ENCODE measurements around the gene ITPK1. TPM values are rescaled to one million over a fixed set of nuclear protein-coding genes. Genes with fewer than 3 reads are reported as not detected.

Gene ITPK1
- polyA plus RNA-seq, 2 of the 4 experiments (the other 2 are of a cell fraction): 46.2 to 47.0 TPM

DNA sequence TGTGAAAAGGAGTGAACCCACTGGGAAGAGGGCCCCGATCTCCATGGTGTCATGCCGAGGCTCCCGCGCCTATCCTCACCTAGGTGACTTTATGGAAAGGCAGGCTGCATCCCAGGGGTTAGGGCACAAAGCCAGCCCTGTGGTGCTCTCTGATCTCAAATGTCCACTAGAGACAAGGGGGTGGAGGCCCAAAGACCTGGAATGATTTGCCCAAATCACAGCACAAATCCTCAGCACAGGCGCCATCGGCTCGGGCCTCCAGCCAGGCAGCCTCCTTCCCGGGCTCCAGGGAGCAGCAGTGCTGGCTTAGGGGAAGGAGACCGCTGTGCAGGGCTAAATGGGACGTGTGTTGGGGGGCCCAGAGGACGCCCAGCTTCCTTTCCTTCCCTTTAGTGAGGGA is 175.2 kb downstream of the ITPK1 start:
- ChIA-PET POLR2A (no interaction called here), CTCF (interaction anchor here (4.3 kb wide), 1 partner anchor 12 kb away, joined by 18 read pairs; no protein-coding TSS in a partner anchor)
- Histone ChIP-seq H3K27ac (no peak overlapping the region), H3K4me2 (no peak overlapping the region), H3K4me3 (no peak overlapping the region), H3K9me3 (no peaks in the 10 kb centered on the region), H3K4me1 (peaks cover 13% of the 10 kb centered on the region)
- DNase-seq (ENCODE audit: low read depth in 1 of 2, low spot score in 1 of 2) (no peak), FAIRE-seq (no peak), ATAC-seq (no peak)
- WGBS (ENCODE audit: missing lambda C conversion rate): 86% methylated on average over 8 of the region's 11 CpGs
- no peak for TF ChIP-seq RARB (CRISPR knock-in tag; IDR thresholded peaks at IDR 0.05)
- TF ChIP-seq, protein P1, sequence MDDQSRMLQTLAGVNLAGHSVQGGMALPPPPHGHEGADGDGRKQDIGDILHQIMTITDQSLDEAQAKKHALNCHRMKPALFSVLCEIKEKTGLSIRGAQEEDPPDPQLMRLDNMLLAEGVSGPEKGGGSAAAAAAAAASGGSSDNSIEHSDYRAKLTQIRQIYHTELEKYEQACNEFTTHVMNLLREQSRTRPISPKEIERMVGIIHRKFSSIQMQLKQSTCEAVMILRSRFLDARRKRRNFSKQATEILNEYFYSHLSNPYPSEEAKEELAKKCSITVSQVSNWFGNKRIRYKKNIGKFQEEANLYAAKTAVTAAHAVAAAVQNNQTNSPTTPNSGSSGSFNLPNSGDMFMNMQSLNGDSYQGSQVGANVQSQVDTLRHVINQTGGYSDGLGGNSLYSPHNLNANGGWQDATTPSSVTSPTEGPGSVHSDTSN (IDR thresholded peaks at IDR 0.05): no peak
- TF ChIP-seq, protein P2, sequence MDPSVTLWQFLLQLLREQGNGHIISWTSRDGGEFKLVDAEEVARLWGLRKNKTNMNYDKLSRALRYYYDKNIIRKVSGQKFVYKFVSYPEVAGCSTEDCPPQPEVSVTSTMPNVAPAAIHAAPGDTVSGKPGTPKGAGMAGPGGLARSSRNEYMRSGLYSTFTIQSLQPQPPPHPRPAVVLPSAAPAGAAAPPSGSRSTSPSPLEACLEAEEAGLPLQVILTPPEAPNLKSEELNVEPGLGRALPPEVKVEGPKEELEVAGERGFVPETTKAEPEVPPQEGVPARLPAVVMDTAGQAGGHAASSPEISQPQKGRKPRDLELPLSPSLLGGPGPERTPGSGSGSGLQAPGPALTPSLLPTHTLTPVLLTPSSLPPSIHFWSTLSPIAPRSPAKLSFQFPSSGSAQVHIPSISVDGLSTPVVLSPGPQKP (IDR thresholded peaks at IDR 0.05; ENCODE audit: low read depth, low read length): no peak

DNA sequence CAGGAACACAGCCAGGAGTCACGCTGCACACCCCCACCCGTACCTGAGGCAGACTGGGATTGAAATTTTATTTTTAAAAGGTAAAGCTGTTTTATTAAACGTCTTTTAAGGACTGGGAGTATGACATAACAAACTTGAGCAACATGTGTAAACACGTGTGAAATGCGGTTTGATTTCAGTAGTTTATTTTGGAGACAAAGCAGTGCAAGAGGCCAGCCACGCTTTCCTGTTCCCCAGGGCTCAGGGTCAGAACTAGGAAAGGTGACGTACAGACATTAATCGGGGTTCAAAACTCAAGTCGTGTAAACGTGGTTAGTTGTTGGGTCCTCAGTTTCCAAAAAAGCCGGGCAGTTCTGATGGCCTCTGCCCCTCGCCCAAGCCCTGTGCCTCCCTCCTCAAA is 176.0 kb downstream of the ITPK1 start:
- WGBS (ENCODE audit: missing lambda C conversion rate): 83% methylated on average over 12 of the region's 12 CpGs
- POLR2A ChIA-PET: no interaction called here
- CTCF ChIA-PET: interaction anchor here (4.3 kb wide), 1 partner anchor 13 kb away, joined by 18 read pairs; no protein-coding TSS in a partner anchor
- no peak overlapping the region for H3K27ac ChIP-seq
- TF ChIP-seq MAZ (IDR thresholded peaks at IDR 0.05; ENCODE audit: borderline replicate concordance, low read depth, low read length) (no peak), SREBF2 (IDR thresholded peaks at IDR 0.05) (no peak), FOXS1 (CRISPR knock-in tag; IDR thresholded peaks at IDR 0.05) (no peak), MAFK (IDR thresholded peaks at IDR 0.05; ENCODE audit: partially characterized antibody) (no peak), HDAC2 (IDR thresholded peaks at IDR 0.05) (no peak), RCOR1 (IDR thresholded peaks at IDR 0.05; ENCODE audit: low read depth, low read length) (no peak), RFX5 (IDR thresholded peaks at IDR 0.05) (no peak), JUN (IDR thresholded peaks at IDR 0.05) (no peak), TFCP2L1 (CRISPR knock-in tag; IDR thresholded peaks at IDR 0.05) (no peak), RARB (CRISPR knock-in tag; IDR thresholded peaks at IDR 0.05) (no peak), RAD21 (conservative IDR thresholded peaks at IDR 0.05 in 1 of 2, IDR thresholded peaks at IDR 0.05 in 1 of 2) (no peak), ZC3H11A (IDR thresholded peaks at IDR 0.05) (no peak), MYC (IDR thresholded peaks at IDR 0.05; ENCODE audit: borderline replicate concordance, low read length) (no peak), CHD4 (IDR thresholded peaks at IDR 0.05; ENCODE audit: borderline replicate concordance) (no peak), CHD2 (IDR thresholded peaks at IDR 0.05; ENCODE audit: low read length, partially characterized antibody) (no peak), CBX8 (IDR thresholded peaks at IDR 0.05) (no peak)
- TF ChIP-seq, protein P3, sequence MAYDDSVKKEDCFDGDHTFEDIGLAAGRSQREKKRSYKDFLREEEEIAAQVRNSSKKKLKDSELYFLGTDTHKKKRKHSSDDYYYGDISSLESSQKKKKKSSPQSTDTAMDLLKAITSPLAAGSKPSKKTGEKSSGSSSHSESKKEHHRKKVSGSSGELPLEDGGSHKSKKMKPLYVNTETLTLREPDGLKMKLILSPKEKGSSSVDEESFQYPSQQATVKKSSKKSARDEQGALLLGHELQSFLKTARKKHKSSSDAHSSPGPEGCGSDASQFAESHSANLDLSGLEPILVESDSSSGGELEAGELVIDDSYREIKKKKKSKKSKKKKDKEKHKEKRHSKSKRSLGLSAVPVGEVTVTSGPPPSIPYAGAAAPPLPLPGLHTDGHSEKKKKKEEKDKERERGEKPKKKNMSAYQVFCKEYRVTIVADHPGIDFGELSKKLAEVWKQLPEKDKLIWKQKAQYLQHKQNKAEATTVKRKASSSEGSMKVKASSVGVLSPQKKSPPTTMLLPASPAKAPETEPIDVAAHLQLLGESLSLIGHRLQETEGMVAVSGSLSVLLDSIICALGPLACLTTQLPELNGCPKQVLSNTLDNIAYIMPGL (CRISPR knock-in tag; IDR thresholded peaks at IDR 0.05; ENCODE audit: borderline replicate concordance): no peak
- DNase-seq (ENCODE audit: low read depth in 1 of 2, low spot score in 1 of 2): no peak
- no peak for ATAC-seq
- no peak overlapping the region for H3K4me3 ChIP-seq
- H3K4me1 ChIP-seq: peaks cover 11% of the 10 kb centered on the region; the same call in 2 of the 3 replicates
- no peak for FAIRE-seq
- no peak overlapping the region for H3K4me2 ChIP-seq
- H3K9me3 ChIP-seq: no peaks in the 10 kb centered on the region

DNA sequence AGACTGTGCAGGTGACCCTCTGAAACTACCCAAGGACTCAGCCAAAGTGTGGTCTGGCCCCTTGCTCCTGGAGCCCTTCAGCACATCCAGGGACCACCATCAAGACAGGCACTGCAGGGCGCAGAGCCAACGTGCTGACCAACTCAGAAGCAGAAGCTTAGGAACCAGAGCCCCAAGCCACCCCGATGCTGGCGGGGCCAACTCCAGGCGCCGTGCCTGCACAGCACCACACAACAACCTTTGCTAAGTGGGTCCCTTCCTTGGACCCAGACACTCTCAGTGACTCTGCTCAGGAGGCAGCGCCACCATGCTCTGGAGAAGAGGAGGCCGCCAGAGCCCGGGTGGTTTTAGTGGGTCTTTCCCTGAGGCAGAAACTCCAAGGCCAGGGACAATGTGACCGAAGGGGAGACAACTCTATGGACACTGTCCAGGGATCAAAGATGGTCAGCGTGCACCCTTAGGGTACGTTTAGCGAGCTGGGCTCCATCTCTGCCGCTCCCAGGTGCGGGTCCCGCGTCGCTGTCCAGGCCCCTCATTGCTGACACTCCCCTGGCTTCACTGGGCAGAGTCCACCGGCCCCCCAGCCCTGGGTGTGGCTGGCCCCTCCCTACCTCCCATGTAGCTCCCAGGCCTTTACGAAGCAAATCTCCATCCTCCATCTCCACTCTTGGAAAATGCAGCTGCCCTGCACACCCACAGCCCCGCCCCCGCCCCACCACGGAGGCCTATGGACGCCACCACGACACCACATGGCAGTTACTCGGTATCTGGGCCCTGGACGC is 176.6 kb downstream of the ITPK1 start:
- ChIA-PET POLR2A (no interaction called here), CTCF (interaction anchor here (4.3 kb wide), 1 partner anchor 13 kb away, joined by 18 read pairs; no protein-coding TSS in a partner anchor)
- no peak for ATAC-seq
- no peak for FAIRE-seq
- H3K9me3 ChIP-seq: no peaks in the 10 kb centered on the region
- DNase-seq (ENCODE audit: low read depth in 1 of 2, low spot score in 1 of 2): no peak
- 89% methylated on average over 15 of the region's 27 CpGs for WGBS (ENCODE audit: missing lambda C conversion rate)
- H3K4me3 ChIP-seq: no peak overlapping the region
- H3K4me1 ChIP-seq: peaks cover 11% of the 10 kb centered on the region; the same call in 2 of the 3 replicates
- H3K27ac ChIP-seq: no peak overlapping the region
- H3K4me2 ChIP-seq: no peak overlapping the region
- no peak for TF ChIP-seq CBX2 (IDR thresholded peaks at IDR 0.05; ENCODE audit: borderline replicate concordance, low read depth)
- TF ChIP-seq TP53 (CRISPR knock-in tag; IDR thresholded peaks at IDR 0.05): no peak
- TF ChIP-seq EHF (CRISPR knock-in tag; IDR thresholded peaks at IDR 0.05): no peak
- TF ChIP-seq POLR2A (IDR thresholded peaks at IDR 0.05; ENCODE audit: low read length): no peak
- TF ChIP-seq, protein P1 (IDR thresholded peaks at IDR 0.05): no peak
- no peak for TF ChIP-seq CHD2 (IDR thresholded peaks at IDR 0.05; ENCODE audit: low read length, partially characterized antibody)
- TF ChIP-seq RFX5 (IDR thresholded peaks at IDR 0.05): no peak
- TF ChIP-seq, protein P4, sequence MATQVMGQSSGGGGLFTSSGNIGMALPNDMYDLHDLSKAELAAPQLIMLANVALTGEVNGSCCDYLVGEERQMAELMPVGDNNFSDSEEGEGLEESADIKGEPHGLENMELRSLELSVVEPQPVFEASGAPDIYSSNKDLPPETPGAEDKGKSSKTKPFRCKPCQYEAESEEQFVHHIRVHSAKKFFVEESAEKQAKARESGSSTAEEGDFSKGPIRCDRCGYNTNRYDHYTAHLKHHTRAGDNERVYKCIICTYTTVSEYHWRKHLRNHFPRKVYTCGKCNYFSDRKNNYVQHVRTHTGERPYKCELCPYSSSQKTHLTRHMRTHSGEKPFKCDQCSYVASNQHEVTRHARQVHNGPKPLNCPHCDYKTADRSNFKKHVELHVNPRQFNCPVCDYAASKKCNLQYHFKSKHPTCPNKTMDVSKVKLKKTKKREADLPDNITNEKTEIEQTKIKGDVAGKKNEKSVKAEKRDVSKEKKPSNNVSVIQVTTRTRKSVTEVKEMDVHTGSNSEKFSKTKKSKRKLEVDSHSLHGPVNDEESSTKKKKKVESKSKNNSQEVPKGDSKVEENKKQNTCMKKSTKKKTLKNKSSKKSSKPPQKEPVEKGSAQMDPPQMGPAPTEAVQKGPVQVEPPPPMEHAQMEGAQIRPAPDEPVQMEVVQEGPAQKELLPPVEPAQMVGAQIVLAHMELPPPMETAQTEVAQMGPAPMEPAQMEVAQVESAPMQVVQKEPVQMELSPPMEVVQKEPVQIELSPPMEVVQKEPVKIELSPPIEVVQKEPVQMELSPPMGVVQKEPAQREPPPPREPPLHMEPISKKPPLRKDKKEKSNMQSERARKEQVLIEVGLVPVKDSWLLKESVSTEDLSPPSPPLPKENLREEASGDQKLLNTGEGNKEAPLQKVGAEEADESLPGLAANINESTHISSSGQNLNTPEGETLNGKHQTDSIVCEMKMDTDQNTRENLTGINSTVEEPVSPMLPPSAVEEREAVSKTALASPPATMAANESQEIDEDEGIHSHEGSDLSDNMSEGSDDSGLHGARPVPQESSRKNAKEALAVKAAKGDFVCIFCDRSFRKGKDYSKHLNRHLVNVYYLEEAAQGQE (IDR thresholded peaks at IDR 0.05): no peak
- no peak for TF ChIP-seq GATA3 (IDR thresholded peaks at IDR 0.05; ENCODE audit: borderline replicate concordance)
